Measurements from ENCODE around the gene SLC25A41.

DNA sequence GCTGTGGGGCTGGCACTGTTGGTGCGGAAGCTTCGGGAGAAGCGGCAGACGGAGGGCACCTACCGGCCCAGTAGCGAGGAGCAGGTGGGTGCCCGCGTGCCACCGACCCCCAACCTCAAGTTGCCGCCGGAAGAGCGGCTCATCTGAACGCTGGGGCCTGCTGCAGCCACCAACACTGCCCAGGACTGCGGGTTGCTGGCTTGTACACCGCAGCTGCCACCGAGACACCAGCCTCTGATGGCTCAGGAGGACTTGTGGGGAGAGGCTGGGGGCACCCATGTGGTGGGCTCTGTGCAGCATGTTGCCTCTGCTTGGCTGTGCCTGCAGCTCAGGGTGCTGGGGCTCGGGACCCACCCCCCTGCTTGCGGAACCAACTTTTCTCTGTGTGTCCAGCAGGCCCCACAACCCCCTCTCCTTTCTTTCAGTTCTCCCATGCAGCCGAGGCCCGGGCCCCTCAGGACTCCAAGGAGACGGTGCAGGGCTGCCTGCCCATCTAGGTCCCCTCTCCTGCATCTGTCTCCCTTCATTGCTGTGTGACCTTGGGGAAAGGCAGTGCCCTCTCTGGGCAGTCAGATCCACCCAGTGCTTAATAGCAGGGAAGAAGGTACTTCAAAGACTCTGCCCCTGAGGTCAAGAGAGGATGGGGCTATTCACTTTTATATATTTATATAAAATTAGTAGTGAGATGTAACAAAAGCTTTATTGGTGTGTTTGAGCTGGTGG is 33.1 kb upstream of the SLC25A41 start:
- TF ChIP-seq POLR2A (IDR thresholded peaks at IDR 0.05) = no peak
- TF ChIP-seq, protein P1, sequence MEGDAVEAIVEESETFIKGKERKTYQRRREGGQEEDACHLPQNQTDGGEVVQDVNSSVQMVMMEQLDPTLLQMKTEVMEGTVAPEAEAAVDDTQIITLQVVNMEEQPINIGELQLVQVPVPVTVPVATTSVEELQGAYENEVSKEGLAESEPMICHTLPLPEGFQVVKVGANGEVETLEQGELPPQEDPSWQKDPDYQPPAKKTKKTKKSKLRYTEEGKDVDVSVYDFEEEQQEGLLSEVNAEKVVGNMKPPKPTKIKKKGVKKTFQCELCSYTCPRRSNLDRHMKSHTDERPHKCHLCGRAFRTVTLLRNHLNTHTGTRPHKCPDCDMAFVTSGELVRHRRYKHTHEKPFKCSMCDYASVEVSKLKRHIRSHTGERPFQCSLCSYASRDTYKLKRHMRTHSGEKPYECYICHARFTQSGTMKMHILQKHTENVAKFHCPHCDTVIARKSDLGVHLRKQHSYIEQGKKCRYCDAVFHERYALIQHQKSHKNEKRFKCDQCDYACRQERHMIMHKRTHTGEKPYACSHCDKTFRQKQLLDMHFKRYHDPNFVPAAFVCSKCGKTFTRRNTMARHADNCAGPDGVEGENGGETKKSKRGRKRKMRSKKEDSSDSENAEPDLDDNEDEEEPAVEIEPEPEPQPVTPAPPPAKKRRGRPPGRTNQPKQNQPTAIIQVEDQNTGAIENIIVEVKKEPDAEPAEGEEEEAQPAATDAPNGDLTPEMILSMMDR (IDR thresholded peaks at IDR 0.05) = no peak

Data from suprapubic skin (tissue), 3 donors.